ENCODE results near the gene SLC6A13.
A peak's percentile ranks its signal among the peaks of the same experiment; 100 is the strongest.
"Not testable (repeated sequence)": the region's sequence is repeated elsewhere in the genome, so short reads cannot be mapped to it uniquely, and the experiment has no call there.

SLC6A13 gene

GRCh38 chr12:218728-219590 is 43.7 kb downstream of the SLC6A13 start:
- DNase-seq (ENCODE audit: insufficient read length, low spot score): no peak
- FAIRE-seq: no peak

DNA sequence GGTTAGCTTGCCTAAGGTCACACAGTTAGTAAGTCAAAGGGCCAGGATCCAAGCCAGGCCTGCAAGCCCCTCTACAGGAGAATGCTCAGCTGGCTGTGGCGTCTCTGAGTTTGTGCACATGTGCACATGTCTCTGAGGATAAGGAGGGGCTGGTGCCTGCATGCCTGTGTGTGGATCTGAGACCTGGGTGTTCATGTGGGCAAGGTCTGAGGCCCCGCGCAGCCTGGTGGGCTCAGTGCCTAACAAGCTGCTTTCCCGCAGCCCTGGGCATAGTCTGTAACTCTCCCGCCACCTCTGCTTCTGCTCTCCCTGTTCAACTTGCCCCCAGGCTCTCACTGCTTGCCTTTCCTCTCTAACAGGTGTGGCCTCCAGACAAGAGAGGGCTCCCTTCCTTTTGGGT is 44.4 kb downstream of the SLC6A13 start:
- no peak for FAIRE-seq

GRCh38 chr12:217029-217428 is 45.6 kb downstream of the SLC6A13 start:
- peak; percentile 13 for FAIRE-seq

More for the DNA sequence above, 44.4 kb downstream of the SLC6A13 start:
- no peak for DNase-seq (ENCODE audit: insufficient read length, low spot score)

GRCh38 chr12:215116-215515 is 47.5 kb downstream of the SLC6A13 start:
- DNase-seq (ENCODE audit: insufficient read length, low spot score): no peak
- no peak for FAIRE-seq

More at GRCh38 chr12:217029-217428, 45.6 kb downstream of the SLC6A13 start:
- not testable (repeated sequence) for DNase-seq (ENCODE audit: insufficient read length, low spot score)

GRCh38 chr12:214003-214741 is 48.5 kb downstream of the SLC6A13 start, which contains the start of gene SLC6A12:
TSS of gene SLC6A12 (minus strand) at chr12:214157. CDS start at chr12:209986, 4,171 bp downstream.
- FAIRE-seq (no peak), DNase-seq (ENCODE audit: insufficient read length, low spot score) (no peak)

DNA sequence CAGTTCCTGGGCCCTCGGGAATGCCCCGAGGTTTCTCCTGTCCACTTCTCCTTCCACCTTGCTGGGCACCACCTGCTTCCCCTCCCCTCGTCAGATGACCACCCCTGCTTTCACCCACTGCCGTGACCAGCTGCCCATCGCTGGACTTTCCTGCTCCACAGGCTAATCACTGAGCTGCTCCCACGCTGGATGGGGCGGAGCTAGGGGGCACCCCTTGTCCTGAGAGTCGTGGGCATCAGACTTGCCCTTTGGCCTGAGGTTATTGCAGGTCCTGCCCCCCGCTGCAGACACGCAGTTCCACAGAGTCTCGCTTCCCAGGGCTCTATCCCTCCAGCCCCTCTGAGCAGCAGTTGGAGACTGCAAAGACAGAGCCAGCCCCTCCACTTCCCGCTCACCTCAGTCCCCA is 49.1 kb downstream of the SLC6A13 start:
- FAIRE-seq (no peak), DNase-seq (ENCODE audit: insufficient read length, low spot score) (no peak)

DNA sequence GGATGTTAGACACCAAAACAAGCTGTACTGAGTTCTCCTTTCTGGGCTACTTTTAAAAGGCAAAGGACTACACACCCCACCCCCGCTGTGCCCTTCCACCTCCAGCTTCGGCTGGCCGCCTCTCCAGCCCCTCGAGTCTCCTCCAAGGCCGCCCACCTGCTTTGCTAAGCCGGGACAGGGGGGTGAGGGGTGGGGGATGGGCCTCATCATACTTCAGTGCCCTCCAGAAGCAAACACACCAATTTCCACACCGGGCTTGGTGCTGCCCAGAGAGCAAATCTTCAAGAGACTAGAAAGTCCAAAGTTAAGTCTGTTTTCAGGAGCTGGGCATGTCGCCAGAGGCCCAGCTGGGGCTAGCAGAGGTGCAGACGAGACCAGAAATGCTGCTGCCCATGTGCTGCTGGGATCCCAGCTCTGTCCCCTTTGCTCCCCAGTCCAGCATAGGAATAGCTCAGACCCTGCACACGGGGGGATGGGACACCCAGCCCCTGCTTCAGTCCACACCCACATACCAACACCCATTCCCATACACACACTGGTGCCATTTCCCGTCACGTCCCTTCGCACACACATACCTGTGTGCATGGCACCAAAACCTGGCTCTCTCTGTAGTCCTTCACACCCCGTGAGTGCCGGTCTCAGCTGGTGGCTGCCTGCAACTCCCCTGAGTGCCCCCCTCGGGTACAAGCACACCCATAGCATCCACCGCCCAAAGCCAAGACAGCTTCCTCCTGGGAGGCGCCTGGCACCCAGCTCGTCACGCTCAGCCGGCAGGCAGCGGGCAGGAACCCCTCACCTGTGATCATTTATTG is 49.7 kb downstream of the SLC6A13 start:
- no peak for DNase-seq (ENCODE audit: insufficient read length, low spot score)
- no peak for FAIRE-seq

GRCh38 chr12:212415-212714 is 50.3 kb downstream of the SLC6A13 start:
- DNase-seq (ENCODE audit: insufficient read length, low spot score) (no peak), FAIRE-seq (no peak)

DNA sequence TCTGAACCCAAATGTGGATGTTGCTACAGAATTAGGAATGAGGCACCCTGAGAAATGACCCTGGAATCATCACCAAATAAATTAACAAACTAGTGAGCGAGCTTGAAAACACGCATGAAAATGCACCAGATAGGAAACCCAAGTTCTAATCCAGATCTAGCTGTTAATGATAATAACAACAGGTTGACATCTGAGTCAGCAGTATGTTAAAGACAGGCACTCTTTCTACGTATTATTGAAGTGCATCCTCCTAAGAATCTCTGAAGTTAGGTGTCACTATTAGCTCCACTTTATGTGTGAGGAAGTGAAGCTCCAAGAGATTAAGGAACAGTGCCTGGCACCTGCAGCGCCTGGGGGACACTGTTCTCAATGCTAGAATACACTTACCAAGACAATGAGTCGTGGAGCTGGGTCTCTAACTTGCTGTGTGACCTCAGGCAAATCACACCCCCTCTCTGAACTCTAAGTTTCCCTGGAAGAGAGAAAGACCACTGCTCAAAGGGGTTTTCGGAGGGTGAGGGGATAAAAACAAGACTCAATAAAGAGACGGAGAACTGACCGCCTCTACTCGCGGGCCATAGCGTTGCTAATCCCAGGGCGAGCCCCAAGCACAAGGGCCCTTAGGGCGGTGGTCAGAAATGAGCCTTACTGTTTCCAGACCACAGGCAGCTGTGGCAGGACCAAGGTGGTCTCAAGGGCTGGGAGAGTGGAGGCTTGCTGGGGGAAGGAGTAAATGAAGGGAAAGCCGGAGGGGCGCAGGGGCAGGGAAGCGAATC is 50.8 kb downstream of the SLC6A13 start:
- DNase-seq (ENCODE audit: insufficient read length, low spot score): no peak
- no peak for FAIRE-seq

- DNase-seq (ENCODE audit: insufficient read length, low spot score): no peak
- FAIRE-seq: no peak
Observed at GRCh38 chr12:211142-211465, 51.5 kb downstream of the SLC6A13 start.

DNA sequence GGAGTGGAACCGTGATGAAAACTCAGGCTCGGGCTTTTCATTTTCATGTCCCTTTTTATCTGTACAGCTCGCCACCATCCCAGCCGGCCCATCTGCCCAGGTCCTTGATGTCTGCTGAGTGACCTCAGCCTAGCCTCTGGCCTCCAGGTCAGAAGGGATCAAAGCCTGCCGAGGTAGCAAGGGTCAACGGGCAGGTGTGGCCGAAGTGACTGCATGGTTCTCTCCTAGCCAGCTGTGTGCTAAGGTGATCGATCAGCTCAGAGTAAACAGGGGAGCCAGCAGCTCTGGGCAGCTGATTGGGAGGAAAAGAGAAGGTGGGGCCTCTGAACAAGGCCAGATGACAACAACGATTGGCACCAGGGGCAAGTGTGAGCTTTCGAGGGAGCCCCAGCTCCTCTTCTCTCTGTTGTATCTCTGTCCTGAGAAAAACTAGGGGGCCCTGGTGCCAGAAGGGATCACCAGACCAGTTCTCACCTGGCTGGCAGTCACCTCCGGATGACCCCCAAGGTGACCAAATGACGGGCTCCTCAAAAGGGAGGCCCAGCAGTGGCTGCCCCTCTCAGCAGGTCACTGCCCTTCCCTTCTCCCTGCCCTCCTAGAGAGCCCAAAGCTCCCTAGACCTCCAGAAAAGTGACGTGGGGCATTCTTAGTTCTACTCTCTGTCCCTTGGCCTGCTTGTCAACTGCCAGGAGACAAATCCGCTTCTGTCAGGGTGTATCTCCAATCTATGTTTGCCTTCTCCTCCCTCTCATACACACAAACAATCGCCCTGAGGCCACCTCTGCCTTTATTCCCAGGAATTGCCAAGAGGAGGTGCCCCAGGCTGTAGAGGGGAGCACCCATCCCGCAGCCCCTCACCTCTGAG is 52.1 kb downstream of the SLC6A13 start:
- no peak for FAIRE-seq
- no peak for DNase-seq (ENCODE audit: insufficient read length, low spot score)

DNA sequence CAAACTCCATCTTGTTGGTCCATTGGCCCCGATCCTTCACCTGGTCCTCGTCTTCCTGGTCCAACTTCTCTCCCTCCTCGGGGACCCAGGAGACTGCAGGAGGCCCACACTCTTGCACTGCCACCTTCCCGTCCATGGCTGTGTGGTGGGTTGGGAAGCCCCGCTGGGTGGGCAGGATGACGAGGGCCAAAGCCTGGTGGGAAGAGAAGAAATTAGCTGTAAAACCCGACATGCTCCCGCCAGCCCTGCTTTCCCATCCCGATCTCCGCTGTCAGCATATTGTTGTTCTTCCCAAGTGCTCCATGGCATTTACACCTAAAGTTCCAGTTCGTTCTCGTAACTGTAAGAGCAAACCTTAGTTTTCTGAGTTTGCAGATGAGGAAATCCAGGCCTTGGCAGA is 52.8 kb downstream of the SLC6A13 start:
- FAIRE-seq (no peak), DNase-seq (ENCODE audit: insufficient read length, low spot score) (no peak)

DNA sequence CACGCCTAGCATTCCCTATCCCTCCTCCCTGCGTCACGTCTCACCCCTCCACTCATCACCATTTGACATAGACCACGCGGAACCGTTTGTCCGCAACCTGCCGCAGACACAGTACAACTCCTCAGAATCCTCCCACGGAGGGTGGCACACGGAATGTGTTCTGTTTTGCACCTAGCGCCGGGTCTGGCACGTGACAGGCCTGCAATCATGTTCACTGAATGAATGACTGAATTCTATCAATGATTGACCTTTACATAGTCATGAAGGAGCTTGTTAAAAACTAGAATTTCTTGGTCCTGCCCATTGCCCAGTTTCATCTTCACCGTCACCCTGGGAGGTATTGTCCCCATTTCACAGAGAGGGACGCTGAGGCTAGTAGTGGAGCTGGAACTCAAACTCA is 53.4 kb downstream of the SLC6A13 start:
- FAIRE-seq: no peak
- no peak for DNase-seq (ENCODE audit: insufficient read length, low spot score)

GRCh38 chr12:208813-209212 is 53.8 kb downstream of the SLC6A13 start:
- DNase-seq (ENCODE audit: insufficient read length, low spot score) (no peak), FAIRE-seq (peak; percentile 23)

DNA sequence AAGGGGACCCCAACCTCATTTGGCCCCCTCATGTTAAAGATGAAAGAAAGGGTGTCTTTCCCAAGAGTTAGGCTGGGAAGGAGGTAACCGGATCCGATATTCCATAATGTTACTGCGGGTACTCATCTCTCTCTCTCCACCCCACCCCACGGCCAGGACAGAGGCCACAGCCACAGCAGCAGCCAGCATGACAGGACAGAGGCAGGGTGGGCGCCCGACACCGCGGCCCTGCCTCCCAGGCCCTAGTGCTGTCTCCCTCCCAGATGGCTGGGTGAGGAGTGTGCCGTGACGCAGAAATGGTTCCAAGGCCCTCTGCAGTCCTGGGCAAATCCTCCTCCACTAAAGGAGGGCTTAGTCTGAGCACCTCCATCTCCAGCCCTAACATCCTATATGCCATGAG is 54.8 kb downstream of the SLC6A13 start:
- no peak for DNase-seq (ENCODE audit: insufficient read length, low spot score)
- no peak for FAIRE-seq

DNA sequence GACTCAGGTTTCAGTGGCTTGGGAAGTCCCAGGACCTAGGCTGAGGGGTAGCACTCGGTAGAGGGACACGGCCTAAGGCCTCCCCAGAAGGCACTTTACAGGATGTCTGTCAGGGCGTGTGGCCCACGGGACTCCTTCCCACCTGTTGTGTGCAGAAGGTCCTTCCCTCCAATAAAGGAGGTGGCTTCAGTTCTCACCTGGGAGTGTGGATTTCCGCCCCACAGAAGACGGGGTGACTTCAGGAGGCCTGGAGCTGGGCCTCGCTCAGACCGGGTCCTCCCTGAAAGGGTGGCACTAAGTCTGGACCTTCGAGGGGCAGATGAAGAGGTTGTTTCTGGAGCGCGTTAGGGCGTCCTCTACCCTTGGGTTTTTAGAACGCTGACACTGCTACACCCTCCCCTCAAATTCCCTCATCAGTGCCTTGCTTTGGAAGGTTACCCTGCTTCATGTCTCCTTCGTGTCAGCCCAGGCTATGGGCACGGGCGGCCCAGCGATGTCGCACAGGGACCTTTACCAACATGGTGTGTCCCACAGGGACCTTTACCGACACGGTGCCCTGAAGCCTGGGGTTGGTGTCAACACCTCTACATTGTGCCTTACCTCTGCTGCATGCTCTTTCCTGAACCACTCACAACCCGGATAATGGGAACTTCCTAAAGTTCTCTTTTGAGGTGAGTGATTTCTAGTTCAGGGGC is 55.7 kb downstream of the SLC6A13 start:
- DNase-seq (ENCODE audit: insufficient read length, low spot score) (no peak), FAIRE-seq (no peak)

DNA sequence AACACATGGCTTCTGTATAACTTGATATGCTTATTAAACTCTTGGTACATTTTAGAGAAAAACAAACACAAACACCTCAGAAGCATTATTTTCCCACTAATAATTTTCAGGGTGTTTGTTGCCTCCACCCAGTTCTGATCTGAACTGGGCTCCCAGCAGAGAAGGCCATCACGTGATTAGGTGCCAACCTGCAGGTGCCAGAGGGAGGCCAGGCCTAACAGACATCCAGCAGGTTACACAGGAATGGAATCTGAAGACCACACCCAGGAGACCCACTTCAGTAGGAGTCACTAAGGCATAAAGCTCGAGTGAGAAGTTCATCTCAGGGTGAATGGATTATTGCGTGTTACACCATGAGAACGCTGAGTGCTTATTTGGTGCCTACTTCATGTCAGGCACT is 57.6 kb downstream of the SLC6A13 start:
- FAIRE-seq (no peak), DNase-seq (ENCODE audit: insufficient read length, low spot score) (no peak)

DNA sequence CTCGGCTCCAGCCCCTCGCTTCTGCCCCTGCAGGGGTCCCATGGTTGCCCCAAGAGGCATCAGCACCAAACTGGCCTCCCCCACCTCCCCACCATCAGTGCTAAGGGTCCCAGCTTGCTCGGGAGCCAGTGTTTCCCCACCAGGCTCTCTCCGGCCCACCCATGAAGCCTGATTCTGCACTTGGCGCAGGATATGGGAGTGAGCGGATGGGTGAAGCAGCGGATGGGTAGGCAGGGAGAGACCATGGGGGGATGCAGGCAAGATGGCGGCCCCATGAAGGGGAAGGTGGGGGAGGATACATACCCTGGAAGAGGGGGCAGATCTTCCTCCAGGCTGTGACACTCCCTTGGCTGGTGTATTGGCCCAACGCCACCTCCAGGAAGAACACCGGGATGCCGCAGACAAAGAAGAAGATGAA is 58.4 kb downstream of the SLC6A13 start:
- no peak for DNase-seq (ENCODE audit: insufficient read length, low spot score)
- no peak for FAIRE-seq

Data from HTR-8/SVneo (cell line).